Measurements from ENCODE around the gene UBE3B. TPM values are rescaled to one million over a fixed set of nuclear protein-coding genes. Genes with fewer than 3 reads are reported as not detected.

Gene UBE3B
- total and polyA plus RNA-seq, 2 experiments from 2014 or later: 20.1 to 35.5 TPM

DNA sequence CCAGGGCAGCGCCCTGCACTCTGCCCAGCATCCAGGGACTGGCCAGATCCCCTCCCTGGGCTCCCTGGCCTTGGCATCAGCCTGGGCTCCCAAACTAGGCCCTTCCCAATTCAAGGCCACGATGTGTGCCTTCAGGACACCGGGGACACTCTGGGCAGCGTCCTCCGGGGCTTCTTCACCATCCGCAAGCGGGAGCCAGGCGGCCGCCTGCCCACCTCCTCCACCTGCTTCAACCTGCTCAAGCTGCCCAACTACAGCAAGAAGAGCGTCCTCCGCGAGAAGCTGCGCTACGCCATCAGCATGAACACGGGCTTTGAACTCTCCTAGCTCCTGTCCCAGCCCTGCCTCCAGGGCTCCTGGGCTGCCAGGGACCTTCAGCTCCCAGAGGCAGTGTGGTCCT lies 57.0 kb downstream of the UBE3B start:
- Histone ChIP-seq H3K4me1 (ENCODE audit: insufficient read depth) (peaks cover 3% of the 10 kb centered on the region), H3K79me2 (no peaks in the 10 kb centered on the region), H3K36me3 (replicated peaks; ENCODE audit: insufficient read depth, low read depth) (no peaks in the 10 kb centered on the region), H3K27ac (no peak overlapping the region), H3K4me3 (no peak overlapping the region), H3K9me3 (ENCODE audit: low read depth) (no peaks in the 10 kb centered on the region), H3K4me2 (no peak overlapping the region), H3K27me3 (no peaks in the 10 kb centered on the region), H3K9me2 (replicated peaks; ENCODE audit: insufficient read depth) (no peaks in the 10 kb centered on the region), H4K20me1 (ENCODE audit: insufficient read depth, poor library complexity, severe bottlenecking) (no peaks in the 10 kb centered on the region), H2AFZ (no peak overlapping the region)
- TF ChIP-seq, protein P1, sequence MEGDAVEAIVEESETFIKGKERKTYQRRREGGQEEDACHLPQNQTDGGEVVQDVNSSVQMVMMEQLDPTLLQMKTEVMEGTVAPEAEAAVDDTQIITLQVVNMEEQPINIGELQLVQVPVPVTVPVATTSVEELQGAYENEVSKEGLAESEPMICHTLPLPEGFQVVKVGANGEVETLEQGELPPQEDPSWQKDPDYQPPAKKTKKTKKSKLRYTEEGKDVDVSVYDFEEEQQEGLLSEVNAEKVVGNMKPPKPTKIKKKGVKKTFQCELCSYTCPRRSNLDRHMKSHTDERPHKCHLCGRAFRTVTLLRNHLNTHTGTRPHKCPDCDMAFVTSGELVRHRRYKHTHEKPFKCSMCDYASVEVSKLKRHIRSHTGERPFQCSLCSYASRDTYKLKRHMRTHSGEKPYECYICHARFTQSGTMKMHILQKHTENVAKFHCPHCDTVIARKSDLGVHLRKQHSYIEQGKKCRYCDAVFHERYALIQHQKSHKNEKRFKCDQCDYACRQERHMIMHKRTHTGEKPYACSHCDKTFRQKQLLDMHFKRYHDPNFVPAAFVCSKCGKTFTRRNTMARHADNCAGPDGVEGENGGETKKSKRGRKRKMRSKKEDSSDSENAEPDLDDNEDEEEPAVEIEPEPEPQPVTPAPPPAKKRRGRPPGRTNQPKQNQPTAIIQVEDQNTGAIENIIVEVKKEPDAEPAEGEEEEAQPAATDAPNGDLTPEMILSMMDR (IDR thresholded peaks at IDR 0.05; ENCODE audit: poor library complexity): no peak
- TF ChIP-seq EZH2phosphoT487 (IDR thresholded peaks at IDR 0.05; ENCODE audit: low read depth, severe bottlenecking, unreplicated experiment): no peak
- TF ChIP-seq EZH2 (IDR thresholded peaks at IDR 0.05; ENCODE audit: borderline replicate concordance): no peak
- DNase-seq (ENCODE audit: low spot score): no peak
- WGBS (ENCODE audit: low lambda C conversion rate, missing lambda C conversion rate): 97% methylated on average over 13 of the region's 15 CpGs

DNA sequence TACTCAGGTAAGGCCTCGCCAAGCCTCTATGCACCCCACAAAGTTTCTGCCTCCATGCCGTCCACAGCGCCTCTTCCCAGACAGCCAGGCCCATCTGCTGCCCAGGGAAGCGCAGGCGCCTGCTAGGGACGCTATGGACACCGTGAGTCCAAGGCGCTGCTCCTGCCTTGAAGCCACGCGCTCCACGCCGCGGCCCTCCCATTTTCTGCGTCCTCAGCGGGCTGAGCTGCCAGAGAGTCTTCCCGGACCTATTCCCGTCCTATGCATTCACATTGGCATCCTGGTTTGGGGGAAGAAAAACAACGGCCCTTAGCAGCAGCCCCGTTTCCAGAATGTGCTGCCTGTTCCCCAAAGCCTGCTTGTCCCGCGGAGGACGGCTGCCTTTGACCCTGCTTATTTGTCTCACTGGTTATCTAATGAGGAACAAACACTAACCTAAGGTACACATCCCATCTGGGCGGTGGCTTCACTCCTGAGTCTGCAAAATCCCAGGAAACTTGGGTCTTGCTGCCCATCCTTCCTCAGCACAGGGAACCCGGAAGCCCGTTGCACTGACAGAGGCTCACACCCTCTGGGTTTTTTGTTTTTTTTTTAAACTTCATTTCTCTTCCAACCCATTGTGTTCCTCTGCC lies 57.9 kb downstream of the UBE3B start:
- H3K79me2 ChIP-seq: no peaks in the 10 kb centered on the region
- H3K27ac ChIP-seq: no peak overlapping the region
- no peaks in the 10 kb centered on the region for H4K20me1 ChIP-seq (ENCODE audit: insufficient read depth, poor library complexity, severe bottlenecking)
- TF ChIP-seq EZH2 (IDR thresholded peaks at IDR 0.05; ENCODE audit: borderline replicate concordance) (no peak), EZH2phosphoT487 (IDR thresholded peaks at IDR 0.05; ENCODE audit: low read depth, severe bottlenecking, unreplicated experiment) (no peak)
- TF ChIP-seq, protein P1 (IDR thresholded peaks at IDR 0.05; ENCODE audit: poor library complexity): no peak
- no peak for DNase-seq (ENCODE audit: low spot score)
- H3K4me3 ChIP-seq: no peak overlapping the region
- no peak overlapping the region for H2AFZ ChIP-seq
- H3K9me3 ChIP-seq (ENCODE audit: low read depth): no peaks in the 10 kb centered on the region
- peaks cover 3% of the 10 kb centered on the region for H3K4me1 ChIP-seq (ENCODE audit: insufficient read depth)
- H3K36me3 ChIP-seq (replicated peaks; ENCODE audit: insufficient read depth, low read depth): no peaks in the 10 kb centered on the region
- no peaks in the 10 kb centered on the region for H3K9me2 ChIP-seq (replicated peaks; ENCODE audit: insufficient read depth)
- H3K27me3 ChIP-seq: no peaks in the 10 kb centered on the region
- H3K4me2 ChIP-seq: no peak overlapping the region
- 87% methylated on average over 25 of the region's 25 CpGs for WGBS (ENCODE audit: low lambda C conversion rate, missing lambda C conversion rate)

DNA sequence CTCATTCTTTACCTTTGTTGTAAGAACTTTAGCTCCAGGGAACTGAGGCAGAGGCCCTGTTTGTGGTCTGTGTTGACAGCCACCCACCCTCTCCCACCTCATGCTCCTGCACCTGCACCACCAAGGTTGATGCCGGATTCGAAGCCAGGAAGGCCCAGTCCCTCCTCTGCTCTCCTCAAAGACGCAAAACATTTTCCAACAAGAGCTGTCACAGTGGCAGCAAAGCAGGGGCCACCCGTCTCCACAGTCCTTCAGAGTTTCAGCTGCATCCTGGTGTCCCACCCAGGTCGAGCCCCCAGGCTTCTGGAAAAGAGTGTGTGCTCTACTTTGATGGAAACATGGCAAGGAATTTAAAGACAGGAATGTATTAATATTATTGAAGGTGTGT lies 58.4 kb downstream of the UBE3B start:
- no peaks in the 10 kb centered on the region for H3K9me2 ChIP-seq (replicated peaks; ENCODE audit: insufficient read depth)
- H3K4me2 ChIP-seq: no peak overlapping the region
- WGBS (ENCODE audit: low lambda C conversion rate, missing lambda C conversion rate): 86% methylated on average over 5 of the region's 5 CpGs
- no peak overlapping the region for H2AFZ ChIP-seq
- no peaks in the 10 kb centered on the region for H3K36me3 ChIP-seq (replicated peaks; ENCODE audit: insufficient read depth, low read depth)
- H3K9me3 ChIP-seq (ENCODE audit: low read depth): no peaks in the 10 kb centered on the region
- peaks cover 3% of the 10 kb centered on the region for H3K4me1 ChIP-seq (ENCODE audit: insufficient read depth)
- no peak overlapping the region for H3K27ac ChIP-seq
- no peak for DNase-seq (ENCODE audit: low spot score)
- no peaks in the 10 kb centered on the region for H4K20me1 ChIP-seq (ENCODE audit: insufficient read depth, poor library complexity, severe bottlenecking)
- H3K4me3 ChIP-seq: no peak overlapping the region
- H3K27me3 ChIP-seq: no peaks in the 10 kb centered on the region
- no peaks in the 10 kb centered on the region for H3K79me2 ChIP-seq
- TF ChIP-seq EZH2 (IDR thresholded peaks at IDR 0.05; ENCODE audit: borderline replicate concordance) (no peak), EZH2phosphoT487 (IDR thresholded peaks at IDR 0.05; ENCODE audit: low read depth, severe bottlenecking, unreplicated experiment) (no peak)
- TF ChIP-seq, protein P1 (IDR thresholded peaks at IDR 0.05; ENCODE audit: poor library complexity): no peak

Data from hepatocyte (in vitro differentiated cells).